Fibroblast of pulmonary artery (primary cell): Measurements from ENCODE around the gene GNG7.
"Not testable (repeated sequence)": the region's sequence is repeated elsewhere in the genome, so short reads cannot be mapped to it uniquely, and the experiment has no call there.

Source experiments
- DNase-seq: peaks from one replicate; pipeline ENCODE4 v3.0.0-alpha.2; 2010; ENCODE audit warnings: low read depth
- H3K4me3 ChIP-seq: replicated peaks from 2 replicates; pipeline ENCODE4 v1.5.1; 2011; ENCODE audit warnings: low read depth, mild to moderate bottlenecking, control low read depth, low read length, moderate library complexity
- CTCF ChIP-seq: IDR thresholded peaks from 2 replicates; pipeline ENCODE4 v1.5.1; 2011; ENCODE audit warnings: mild to moderate bottlenecking, control low read depth, low read length, inconsistent platforms; ENCODE audit errors: missing control alignments

GNG7 gene

GRCh38 chr19:2685204-2685704 is 17.2 kb downstream of the GNG7 start:
- no peak for DNase-seq
- no peak for TF ChIP-seq CTCF
- H3K4me3 ChIP-seq: no peak overlapping the region

- DNase-seq: no peak
- no peak overlapping the region for H3K4me3 ChIP-seq
- no peak for TF ChIP-seq CTCF
Measured at GRCh38 chr19:2683430-2684003, 19.0 kb downstream of the GNG7 start.

- DNase-seq: no peak
- no peak overlapping the region for H3K4me3 ChIP-seq
- TF ChIP-seq CTCF: no peak
Measured at GRCh38 chr19:2680808-2681207, 21.7 kb downstream of the GNG7 start.

- no peak for TF ChIP-seq CTCF
- no peak for DNase-seq
- H3K4me3 ChIP-seq: no peak overlapping the region
Measured at GRCh38 chr19:2679439-2679838, 23.1 kb downstream of the GNG7 start.

GRCh38 chr19:2678948-2679347 is 23.5 kb downstream of the GNG7 start:
- not testable (repeated sequence) for DNase-seq, H3K4me3 ChIP-seq

GRCh38 chr19:2678044-2678671 is 24.3 kb downstream of the GNG7 start:
- no peak overlapping the region for H3K4me3 ChIP-seq
- no peak for DNase-seq
- no peak for TF ChIP-seq CTCF

GRCh38 chr19:2676823-2677222 is 25.7 kb downstream of the GNG7 start:
- DNase-seq: no peak
- no peak overlapping the region for H3K4me3 ChIP-seq
- no peak for TF ChIP-seq CTCF
